Lower lobe of right lung (tissue), 2 donors: ENCODE results near the gene SART1. TPM values are rescaled to one million over a fixed set of nuclear protein-coding genes. Genes with fewer than 3 reads are reported as not detected.

Experiments used
- ATAC-seq, 2 donors: fragments of 200-7000 bp; cut with Tn5 transposase; one replicate each; pipeline ENCODE4 v1.9.1; 2020 to 2022; ENCODE audit warnings: mild to moderate bottlenecking in 2 of 2, moderate library complexity in 2 of 2
- DNase-seq: peaks from one replicate; pipeline ENCODE4 v3.0.0-alpha.2; 2020
- H3K27ac ChIP-seq: fragments of 200-600 bp; one replicate; pipeline ENCODE4 v1.8.0; 2022
- H3K27me3 ChIP-seq: fragments of 200-600 bp; one replicate; pipeline ENCODE4 v1.8.0; 2022; ENCODE audit warnings: low read depth
- H3K36me3 ChIP-seq: fragments of 200-600 bp; one replicate; pipeline ENCODE4 v1.8.0; 2022; ENCODE audit warnings: mild to moderate bottlenecking
- H3K4me1 ChIP-seq: fragments of 200-600 bp; one replicate; pipeline ENCODE4 v1.8.0; 2022
- H3K4me3 ChIP-seq: fragments of 200-600 bp; one replicate; pipeline ENCODE4 v1.8.0; 2022; ENCODE audit warnings: mild to moderate bottlenecking
- H3K9me3 ChIP-seq: fragments of 200-600 bp; one replicate; pipeline ENCODE4 v1.8.0; 2022
- intact Hi-C: fragments of 100-400 bp; cut with DNase I; formaldehyde crosslinking; loops from one replicate; pipeline ENCODE4 v1.11.0; 2022
- total RNA-seq: library from RNA; stranded (reverse); fragmentation: NEBNext Ultra II Directional; extraction: Animal tissue kit (Norgen Biotek cat#: 25700); gene quantifications from one replicate; pipeline ENCODE4 v1.2.1, GENCODE V29; 2021
- TF ChIP-seq, protein P1 (sequence below): fragments of 200-600 bp; IDR thresholded peaks from one replicate; pipeline ENCODE4 v1.8.0; 2022; ENCODE audit warnings: antibody characterized with exemption, mild to moderate bottlenecking
- donor health status: DM: no; HTN: yes; CAD: no; lungs with severe emphysema.

The SART1 gene
- total RNA-seq, 1 donor from 2014 or later, result 51.0 TPM

DNA sequence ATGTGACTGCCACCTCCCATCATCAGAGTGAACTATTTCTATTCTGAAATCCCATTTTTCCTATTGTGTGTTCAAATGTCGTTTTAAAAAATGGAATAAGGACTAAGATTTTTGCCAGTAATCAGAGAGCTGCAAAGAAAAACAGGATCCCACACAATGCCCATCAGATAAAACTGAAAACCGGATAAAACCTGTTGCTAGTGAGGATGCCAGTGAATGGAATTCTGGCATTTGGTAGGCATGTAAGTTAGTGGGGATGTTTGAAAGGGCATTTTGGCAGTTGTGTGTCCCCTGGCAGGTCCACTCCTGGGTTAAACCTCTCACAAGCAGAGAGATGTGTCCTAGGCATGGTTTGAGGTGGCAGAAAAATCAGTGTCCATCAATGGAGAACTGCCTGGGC lies 36.1 kb upstream of the SART1 start:
- TF ChIP-seq, protein P1, sequence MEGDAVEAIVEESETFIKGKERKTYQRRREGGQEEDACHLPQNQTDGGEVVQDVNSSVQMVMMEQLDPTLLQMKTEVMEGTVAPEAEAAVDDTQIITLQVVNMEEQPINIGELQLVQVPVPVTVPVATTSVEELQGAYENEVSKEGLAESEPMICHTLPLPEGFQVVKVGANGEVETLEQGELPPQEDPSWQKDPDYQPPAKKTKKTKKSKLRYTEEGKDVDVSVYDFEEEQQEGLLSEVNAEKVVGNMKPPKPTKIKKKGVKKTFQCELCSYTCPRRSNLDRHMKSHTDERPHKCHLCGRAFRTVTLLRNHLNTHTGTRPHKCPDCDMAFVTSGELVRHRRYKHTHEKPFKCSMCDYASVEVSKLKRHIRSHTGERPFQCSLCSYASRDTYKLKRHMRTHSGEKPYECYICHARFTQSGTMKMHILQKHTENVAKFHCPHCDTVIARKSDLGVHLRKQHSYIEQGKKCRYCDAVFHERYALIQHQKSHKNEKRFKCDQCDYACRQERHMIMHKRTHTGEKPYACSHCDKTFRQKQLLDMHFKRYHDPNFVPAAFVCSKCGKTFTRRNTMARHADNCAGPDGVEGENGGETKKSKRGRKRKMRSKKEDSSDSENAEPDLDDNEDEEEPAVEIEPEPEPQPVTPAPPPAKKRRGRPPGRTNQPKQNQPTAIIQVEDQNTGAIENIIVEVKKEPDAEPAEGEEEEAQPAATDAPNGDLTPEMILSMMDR, result no peak
- DNase-seq (no peak), ATAC-seq (no peak)
- Histone ChIP-seq H3K9me3 (no peaks in the 10 kb centered on the region), H3K4me3 (no peak overlapping the region), H3K27ac (no peak overlapping the region), H3K36me3 (peaks cover 28% of the 10 kb centered on the region), H3K4me1 (peaks cover 22% of the 10 kb centered on the region), H3K27me3 (no peaks in the 10 kb centered on the region)
- intact Hi-C loops, result no loop called here

DNA sequence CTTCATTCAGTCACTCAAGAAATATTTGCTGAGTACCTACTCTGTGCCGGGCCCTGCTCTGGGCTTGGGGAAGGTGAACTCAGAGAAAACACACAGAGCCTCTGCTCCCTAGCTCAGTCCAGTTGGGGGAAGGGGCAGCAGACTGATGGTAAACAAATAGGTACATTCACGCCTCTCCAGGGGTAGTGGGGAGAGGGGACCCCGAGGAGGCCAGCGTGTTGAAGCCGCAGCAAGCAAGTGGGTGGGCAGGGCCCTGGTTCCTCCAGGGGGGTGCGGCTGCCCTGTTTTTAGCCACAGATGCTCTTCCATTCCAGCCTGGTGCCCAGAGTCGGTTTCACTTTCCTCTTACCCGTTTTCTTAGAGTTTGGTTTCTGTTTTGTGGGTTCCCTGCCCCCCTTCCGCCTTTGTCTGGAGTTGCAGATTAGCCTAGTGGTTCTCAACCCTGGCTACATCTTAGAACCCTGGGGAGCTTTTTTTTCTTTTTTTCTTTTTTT lies 33.6 kb upstream of the SART1 start:
- H3K36me3 ChIP-seq, result peaks cover 8% of the 10 kb centered on the region
- peaks cover 13% of the 10 kb centered on the region for H3K4me1 ChIP-seq
- H3K4me3 ChIP-seq, result peak overlapping the region; percentile 32
- H3K27ac ChIP-seq, result peak overlapping the region; percentile 66
- TF ChIP-seq, protein P1, result no peak
- intact Hi-C loops, result no loop called here
- H3K9me3 ChIP-seq, result no peaks in the 10 kb centered on the region
- peak; percentile 65 for DNase-seq
- H3K27me3 ChIP-seq, result no peaks in the 10 kb centered on the region
- peak; percentile 73 to 75 for ATAC-seq

DNA sequence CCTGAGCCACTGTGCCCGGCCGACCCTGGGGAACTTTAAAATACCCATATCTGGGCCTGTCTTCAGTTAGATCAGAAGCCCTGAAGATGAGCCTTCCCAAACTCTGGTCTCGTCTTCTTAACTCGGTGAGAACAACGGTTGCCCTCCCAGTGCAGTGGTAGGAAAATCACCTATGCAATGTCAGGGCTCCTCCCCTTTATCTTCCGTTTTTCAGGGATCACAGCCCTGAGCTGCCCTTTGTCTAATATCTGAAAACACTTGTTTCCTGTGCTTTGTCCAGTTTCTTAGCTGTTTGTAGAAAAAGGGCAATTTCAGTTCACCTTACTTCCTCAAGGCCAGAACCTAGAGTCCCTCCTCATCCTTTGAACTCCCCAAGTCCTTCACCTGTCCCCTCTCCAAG lies 32.9 kb upstream of the SART1 start:
- ATAC-seq, result no peak
- DNase-seq, result no peak
- peaks cover 13% of the 10 kb centered on the region for H3K4me1 ChIP-seq
- H3K36me3 ChIP-seq, result peaks cover under 1% of the 10 kb centered on the region
- peak overlapping the region; percentile 32 for H3K4me3 ChIP-seq
- H3K27ac ChIP-seq, result peak overlapping the region; percentile 66
- TF ChIP-seq, protein P1, result no peak
- no peaks in the 10 kb centered on the region for H3K9me3 ChIP-seq
- H3K27me3 ChIP-seq, result no peaks in the 10 kb centered on the region
- intact Hi-C loops, result no loop called here

DNA sequence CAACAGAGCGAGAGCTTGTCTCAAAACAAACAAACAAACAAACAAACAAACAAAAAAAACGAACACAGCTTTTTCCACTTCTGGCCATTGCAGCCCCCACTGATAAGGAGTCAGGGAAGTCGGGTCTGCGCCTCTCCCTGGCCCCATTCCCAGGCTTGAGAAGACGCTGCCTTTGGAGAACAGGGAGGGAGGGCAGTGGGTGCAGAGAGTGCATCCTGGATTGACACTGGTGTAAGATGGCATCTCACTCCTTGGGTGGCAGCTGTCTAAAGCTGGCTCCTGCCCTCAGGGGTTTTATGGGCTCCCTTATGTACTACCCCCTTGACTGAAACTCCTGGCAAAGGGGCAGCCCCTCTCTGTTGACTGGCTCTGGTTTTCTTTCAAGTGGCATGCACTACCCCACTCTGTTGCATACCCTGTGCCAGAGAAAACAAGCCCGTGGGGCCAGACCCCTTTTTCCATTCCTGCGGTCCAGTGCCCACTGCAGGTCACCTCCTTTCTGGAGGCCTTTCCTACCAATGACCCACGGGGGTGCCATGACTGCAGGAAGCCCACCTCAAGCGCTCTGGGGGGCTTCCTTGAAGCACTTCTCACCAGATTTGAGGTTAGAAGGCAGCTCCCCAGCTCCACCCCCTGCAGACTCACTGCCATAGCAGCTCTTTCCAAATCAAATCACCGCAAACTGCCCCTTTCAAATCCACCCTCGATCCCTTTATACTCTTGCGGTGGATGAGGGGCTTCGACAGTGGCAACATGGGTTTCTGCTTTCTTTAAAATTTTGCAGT lies 29.6 kb upstream of the SART1 start:
- TF ChIP-seq, protein P1, result no peak

DNA sequence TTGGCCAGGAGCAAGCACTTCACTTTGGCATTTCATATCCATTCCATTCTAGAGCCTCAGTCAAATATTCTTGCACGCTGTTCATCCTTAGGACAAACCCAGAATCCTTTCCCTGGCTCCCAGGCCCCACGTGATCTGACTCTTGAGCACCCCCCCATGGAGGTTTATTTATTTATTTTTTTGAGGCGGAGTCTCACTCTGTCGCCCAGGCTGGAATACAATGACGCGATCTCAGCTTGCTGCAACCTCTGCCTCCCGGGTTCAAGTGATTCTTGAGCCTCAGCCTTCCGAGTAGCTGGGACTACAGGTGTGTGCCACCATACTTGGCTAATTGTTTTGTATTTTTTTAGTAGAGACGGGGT lies 29.0 kb upstream of the SART1 start:
- no peaks in the 10 kb centered on the region for H3K9me3 ChIP-seq

More for the DNA sequence above, 29.6 kb upstream of the SART1 start:
- H3K36me3 ChIP-seq, result no peaks in the 10 kb centered on the region
- DNase-seq (no peak), ATAC-seq (no peak)
- intact Hi-C loops, result no loop called here
- no peak overlapping the region for H3K4me3 ChIP-seq
- H3K4me1 ChIP-seq, result peaks cover 13% of the 10 kb centered on the region
- no peak overlapping the region for H3K27ac ChIP-seq
- no peaks in the 10 kb centered on the region for H3K9me3 ChIP-seq
- H3K27me3 ChIP-seq, result peaks cover 8% of the 10 kb centered on the region

More for the DNA sequence above, 29.0 kb upstream of the SART1 start:
- no peak overlapping the region for H3K4me3 ChIP-seq
- H3K27ac ChIP-seq, result no peak overlapping the region
- DNase-seq, result no peak
- peaks cover 8% of the 10 kb centered on the region for H3K27me3 ChIP-seq
- TF ChIP-seq, protein P1, result no peak
- no peak for ATAC-seq
- no peaks in the 10 kb centered on the region for H3K36me3 ChIP-seq
- intact Hi-C loops, result no loop called here
- H3K4me1 ChIP-seq, result peaks cover 13% of the 10 kb centered on the region
